Gastrocnemius medialis (tissue), 4 donors: ENCODE results near the gene GPSM3. TPM values are rescaled to one million over a fixed set of nuclear protein-coding genes. Genes with fewer than 3 reads are reported as not detected.
"Not testable (repeated sequence)": the region's sequence is repeated elsewhere in the genome, so short reads cannot be mapped to it uniquely, and the experiment has no call there.

Source experiments
- ATAC-seq, 2 donors: fragments of 150-250 bp; one replicate each; pipeline ENCODE4 v1.9.1; 2016
- DNase-seq, 2 donors: peaks; one replicate each; pipeline ENCODE4 v3.0.0-alpha.2; 2019
- H3K27ac ChIP-seq, 4 donors: fragments of 200-600 bp; sonication (generic); 1 replicate in 1 of 4; 2 replicates in 3 of 4; pipeline ENCODE4 v1.5.1; 2016 to 2018; ENCODE audit warnings: mild to moderate bottlenecking in 2 of 4, moderate library complexity in 1 of 4
- H3K27me3 ChIP-seq, 3 donors: fragments of 200-600 bp; sonication (generic) in 2 of 3; 1 replicate in 1 of 3; 2 replicates in 2 of 3; pipeline versions ENCODE4 v1.5.1 to v1.6.0; 2016 to 2019; ENCODE audit warnings: mild to moderate bottlenecking in 1 of 3, moderate library complexity in 1 of 3
- H3K36me3 ChIP-seq, 2 donors: fragments of 200-600 bp; sonication (generic) in 1 of 2; one replicate each; pipeline ENCODE4 v1.5.1; 2017 to 2018
- H3K4me1 ChIP-seq, 2 donors: fragments of 200-600 bp; sonication (generic) in 1 of 2; one replicate each; pipeline ENCODE4 v1.5.1; 2016 to 2017; ENCODE audit warnings: mild to moderate bottlenecking in 2 of 2
- H3K4me3 ChIP-seq, 4 donors: fragments of 200-600 bp; sonication (generic) in 3 of 4; 1 replicate in 1 of 4; 2 replicates in 3 of 4; pipeline ENCODE4 v1.5.1; 2016 to 2019; ENCODE audit warnings: mild to moderate bottlenecking in 2 of 4
- H3K9me3 ChIP-seq, 3 donors: fragments of 200-600 bp; sonication (generic) in 2 of 3; 1 replicate in 1 of 3; 2 replicates in 2 of 3; pipeline ENCODE4 v1.5.1; 2016 to 2019
- CTCF ChIP-seq, 5 experiments: fragments of 450-650 bp in 3 of 5; fragments of 200-600 bp in 2 of 5; sonication (generic) in 2 of 5; IDR thresholded peaks in 4 of 5; conservative IDR thresholded peaks in 1 of 5; 1 replicate in 4 of 5; 2 replicates in 1 of 5; pipeline ENCODE4 v1.5.1; 2016 to 2019; ENCODE audit warnings: antibody characterized with exemption in 5 of 5, mild to moderate bottlenecking in 3 of 5, moderate library complexity in 3 of 5
- POLR2A ChIP-seq, 2 donors: fragments of 450-650 bp; IDR thresholded peaks; one replicate each; pipeline ENCODE4 v1.6.1; 2017; ENCODE audit warnings: antibody characterized with exemption in 2 of 2, mild to moderate bottlenecking in 2 of 2, moderate library complexity in 2 of 2
- in situ Hi-C, 4 donors: fragments of 200-750 bp; cut with MboI; loops; one replicate each; pipeline versions ENCODE4 v1.15.0 to v1.8.0; 2017; ENCODE audit warnings: low sequenced_read_pairs in 4 of 4
- intact Hi-C: fragments of 100-400 bp; cut with DNase I; formaldehyde crosslinking; loops from one replicate; pipeline ENCODE4 v1.15.1; 2023; ENCODE audit warnings: low total_unique reads
- total RNA-seq, 4 donors: library from RNA; depleted of rRNA; stranded (reverse); fragments of >200 nt; gene quantifications; one replicate each; pipeline versions ENCODE4 v1.1.0 to v1.2.3, GENCODE V29; 2016

GPSM3 gene
- total RNA-seq, 4 donors from 2014 or later = 2.2 to 2.9 (median 2.3) TPM; not detected in 1

DNA sequence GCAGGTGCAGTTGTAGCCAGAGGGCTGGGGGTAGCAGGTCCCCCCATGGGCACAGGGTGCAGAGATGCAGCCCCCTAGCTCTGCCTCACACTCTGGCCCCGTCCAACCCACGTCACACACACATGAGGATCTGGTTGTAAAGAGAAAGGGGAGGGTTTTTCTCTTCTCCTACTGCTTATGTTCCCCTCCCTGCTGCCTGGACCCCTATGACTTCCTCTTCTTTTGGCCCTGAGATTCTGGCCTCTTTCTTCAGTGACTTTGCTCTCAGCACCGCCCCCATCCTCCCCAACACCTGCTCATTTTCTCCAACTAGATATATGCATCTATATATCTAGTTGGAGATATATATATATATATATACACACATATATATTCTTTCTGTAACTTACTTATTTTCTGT, 21.7 kb upstream of the GPSM3 start:
- no peak for TF ChIP-seq CTCF (IDR thresholded peaks at IDR 0.05 in 4 of 5, conservative IDR thresholded peaks at IDR 0.05 in 1 of 5)
- no peak for TF ChIP-seq POLR2A (IDR thresholded peaks at IDR 0.05)
- H3K36me3 ChIP-seq = no peaks in the 10 kb centered on the region
- DNase-seq = no peak
- in situ Hi-C loops (no loop called here), intact Hi-C loops (no loop called here)
- H3K27ac ChIP-seq = no peak overlapping the region
- no peak for ATAC-seq
- no peaks in the 10 kb centered on the region for H3K9me3 ChIP-seq
- H3K4me3 ChIP-seq = no peak overlapping the region
- no peaks in the 10 kb centered on the region for H3K4me1 ChIP-seq
- no peaks in the 10 kb centered on the region for H3K27me3 ChIP-seq

DNA sequence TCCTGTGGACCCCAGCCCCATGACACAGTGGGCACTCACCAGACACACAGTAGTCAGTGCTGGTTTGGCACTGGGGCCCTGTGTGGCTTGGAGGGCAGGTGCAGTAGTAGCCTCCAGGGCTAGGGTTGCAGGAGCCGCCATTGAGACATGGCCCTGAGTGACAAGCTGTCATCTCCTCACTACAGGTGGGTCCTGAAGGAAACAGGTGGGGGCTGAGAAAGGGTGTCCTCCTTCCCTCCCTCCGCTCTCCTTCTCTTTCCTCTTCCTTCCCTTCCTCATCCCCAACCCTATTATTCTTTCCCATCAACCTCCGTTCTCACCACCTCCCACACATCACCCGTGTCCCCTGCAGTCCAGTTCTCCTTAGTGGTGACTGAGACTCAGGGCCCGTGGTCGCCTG, 21.2 kb upstream of the GPSM3 start:
- DNase-seq = no peak
- H3K4me3 ChIP-seq = no peak overlapping the region
- in situ Hi-C loops = no loop called here
- H3K27ac ChIP-seq = no peak overlapping the region
- no peaks in the 10 kb centered on the region for H3K27me3 ChIP-seq
- intact Hi-C loops = no loop called here
- TF ChIP-seq CTCF (IDR thresholded peaks at IDR 0.05 in 4 of 5, conservative IDR thresholded peaks at IDR 0.05 in 1 of 5) (no peak), POLR2A (IDR thresholded peaks at IDR 0.05) (no peak)
- H3K36me3 ChIP-seq = no peaks in the 10 kb centered on the region
- ATAC-seq = no peak
- no peaks in the 10 kb centered on the region for H3K4me1 ChIP-seq
- H3K9me3 ChIP-seq = no peaks in the 10 kb centered on the region

DNA sequence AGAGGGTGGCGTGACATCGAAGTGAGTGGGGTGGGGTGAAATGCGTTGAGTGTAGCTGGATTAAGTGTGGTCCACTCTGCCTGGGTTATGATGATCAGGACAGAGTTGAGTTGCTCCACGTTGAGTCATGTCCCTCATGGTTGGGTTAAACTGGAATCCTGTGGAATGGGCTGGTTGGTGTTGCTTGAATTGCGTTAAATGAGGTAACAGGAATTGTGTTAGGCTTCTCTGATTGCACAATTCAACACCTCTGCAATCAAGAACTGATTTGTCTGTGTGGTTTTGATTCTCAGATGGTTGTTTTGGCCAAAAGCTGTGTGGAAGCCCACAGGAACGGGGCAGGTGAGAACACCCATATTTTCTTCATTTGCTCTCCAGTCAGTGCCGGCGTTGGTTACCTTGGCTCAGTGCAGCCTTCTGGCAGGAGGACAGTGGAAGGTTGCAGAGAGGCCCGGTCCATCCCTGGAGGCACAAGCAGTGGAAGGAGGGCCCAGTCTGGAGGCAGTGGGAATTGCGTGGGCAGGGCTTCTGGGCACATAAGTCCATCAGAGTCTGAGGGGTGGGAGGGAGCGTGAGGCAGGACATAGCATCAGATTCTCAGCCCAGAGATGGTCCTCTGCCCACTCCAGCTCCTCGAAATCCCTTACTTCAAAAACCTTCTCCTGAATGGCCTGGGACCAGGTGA, 19.8 kb upstream of the GPSM3 start:
- Histone ChIP-seq H3K36me3 (no peaks in the 10 kb centered on the region), H3K4me1 (no peaks in the 10 kb centered on the region), H3K4me3 (no peak overlapping the region), H3K9me3 (no peaks in the 10 kb centered on the region), H3K27me3 (no peaks in the 10 kb centered on the region), H3K27ac (no peak overlapping the region)
- DNase-seq (no peak), ATAC-seq (no peak)
- in situ Hi-C loops (no loop called here), intact Hi-C loops (no loop called here)
- TF ChIP-seq CTCF (IDR thresholded peaks at IDR 0.05 in 4 of 5, conservative IDR thresholded peaks at IDR 0.05 in 1 of 5) = no peak
- no peak for TF ChIP-seq POLR2A (IDR thresholded peaks at IDR 0.05)

DNA sequence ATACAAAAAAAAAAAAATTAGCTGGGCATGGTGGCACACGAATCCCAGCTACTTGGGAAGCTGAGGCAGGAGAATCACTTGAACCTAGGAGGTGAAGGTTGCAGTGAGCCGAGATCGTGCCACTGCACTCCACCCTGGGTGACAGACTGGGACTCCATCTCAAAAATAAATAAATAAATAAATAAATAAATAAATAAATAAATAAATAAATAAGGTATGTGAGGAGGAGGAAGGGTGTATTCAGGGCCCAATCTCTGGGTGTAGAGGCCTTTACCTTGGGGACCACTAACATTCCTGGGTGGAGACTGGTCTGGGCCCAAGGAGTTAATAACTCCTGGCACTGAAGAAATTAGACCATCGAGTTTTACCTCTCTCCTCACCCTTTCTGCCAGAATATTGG, 19.0 kb upstream of the GPSM3 start:
- H3K36me3 ChIP-seq, in situ Hi-C loops, intact Hi-C loops, H3K27ac ChIP-seq, H3K27me3 ChIP-seq, DNase-seq, H3K4me3 ChIP-seq, H3K4me1 ChIP-seq, ATAC-seq, H3K9me3 ChIP-seq: not testable (repeated sequence)

DNA sequence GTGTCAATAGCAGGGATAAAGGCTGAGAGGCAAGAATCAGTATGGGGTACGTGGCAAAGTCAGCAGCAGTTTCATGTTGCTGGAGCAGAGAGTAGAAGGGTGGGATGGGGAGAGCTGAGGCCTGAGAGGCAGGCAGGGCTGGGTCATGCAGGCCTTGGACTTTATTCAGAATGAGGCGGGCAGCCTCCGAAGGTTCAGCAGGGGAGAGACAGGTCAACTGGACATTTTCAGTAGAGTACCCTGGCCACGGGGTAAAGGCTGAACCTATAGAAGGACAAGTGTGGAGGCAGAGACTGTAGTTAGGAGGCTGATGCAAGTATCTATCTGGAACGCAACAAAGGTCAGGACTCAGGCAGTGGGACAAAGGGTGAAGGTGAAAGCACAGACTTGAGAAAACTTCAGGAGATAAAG, 17.8 kb upstream of the GPSM3 start:
- H3K27ac ChIP-seq = no peak overlapping the region
- no peaks in the 10 kb centered on the region for H3K27me3 ChIP-seq
- H3K4me3 ChIP-seq = no peak overlapping the region
- intact Hi-C loops = no loop called here
- no peaks in the 10 kb centered on the region for H3K36me3 ChIP-seq
- H3K9me3 ChIP-seq = no peaks in the 10 kb centered on the region
- no peak for TF ChIP-seq POLR2A (IDR thresholded peaks at IDR 0.05)
- TF ChIP-seq CTCF (IDR thresholded peaks at IDR 0.05 in 4 of 5, conservative IDR thresholded peaks at IDR 0.05 in 1 of 5) = no peak
- in situ Hi-C loops = no loop called here
- H3K4me1 ChIP-seq = no peaks in the 10 kb centered on the region
- DNase-seq = no peak
- ATAC-seq = no peak
